ENCODE data around the gene ROPN1.
"Not testable (repeated sequence)": the region's sequence is repeated elsewhere in the genome, so short reads cannot be mapped to it uniquely, and the experiment has no call there.

Gene ROPN1

GRCh38 chr3:123993818-123994217, 1.9 kb upstream of the ROPN1 start:
- FAIRE-seq: no peak
- no peak for TF ChIP-seq TAF1 (IDR thresholded peaks at IDR 0.05; ENCODE audit: low read depth, low read length)
- no peak for TF ChIP-seq POU2F2 (IDR thresholded peaks at IDR 0.05; ENCODE audit: low read depth, low read length)
- TF ChIP-seq PAX5 (IDR thresholded peaks at IDR 0.05; ENCODE audit: insufficient read depth, low read length, severe bottlenecking): no peak
- no peak for TF ChIP-seq SPI1 (IDR thresholded peaks at IDR 0.05; ENCODE audit: low read depth, low read length)
- TF ChIP-seq POLR2A (IDR thresholded peaks at IDR 0.05; ENCODE audit: low read depth, low read length): no peak
- TF ChIP-seq POLR2AphosphoS5 (IDR thresholded peaks at IDR 0.05; ENCODE audit: low read depth, low read length): no peak
- DNase-seq (ENCODE audit: insufficient read length, low spot score): no peak

GRCh38 chr3:123986427-123986826, 5.5 kb downstream of the ROPN1 start:
- FAIRE-seq (no peak), DNase-seq (ENCODE audit: insufficient read length, low spot score) (no peak)
- TF ChIP-seq PAX5 (IDR thresholded peaks at IDR 0.05; ENCODE audit: insufficient read depth, low read length, severe bottlenecking): no peak
- no peak for TF ChIP-seq SPI1 (IDR thresholded peaks at IDR 0.05; ENCODE audit: low read depth, low read length)
- TF ChIP-seq POLR2A (IDR thresholded peaks at IDR 0.05; ENCODE audit: low read depth, low read length): no peak
- TF ChIP-seq POU2F2 (IDR thresholded peaks at IDR 0.05; ENCODE audit: low read depth, low read length): no peak
- TF ChIP-seq TAF1 (IDR thresholded peaks at IDR 0.05; ENCODE audit: low read depth, low read length): no peak
- TF ChIP-seq POLR2AphosphoS5 (IDR thresholded peaks at IDR 0.05; ENCODE audit: low read depth, low read length): no peak

- FAIRE-seq (no peak), DNase-seq (ENCODE audit: insufficient read length, low spot score) (no peak)
- TF ChIP-seq PAX5 (IDR thresholded peaks at IDR 0.05; ENCODE audit: insufficient read depth, low read length, severe bottlenecking): no peak
Observed at GRCh38 chr3:123984957-123985356, 7.0 kb downstream of the ROPN1 start.

GRCh38 chr3:123984350-123984749, 7.6 kb downstream of the ROPN1 start:
- TF ChIP-seq POLR2A (IDR thresholded peaks at IDR 0.05; ENCODE audit: low read depth, low read length) (no peak), POU2F2 (IDR thresholded peaks at IDR 0.05; ENCODE audit: low read depth, low read length) (no peak), SPI1 (IDR thresholded peaks at IDR 0.05; ENCODE audit: low read depth, low read length) (no peak), TAF1 (IDR thresholded peaks at IDR 0.05; ENCODE audit: low read depth, low read length) (no peak), POLR2AphosphoS5 (IDR thresholded peaks at IDR 0.05; ENCODE audit: low read depth, low read length) (no peak), PAX5 (IDR thresholded peaks at IDR 0.05; ENCODE audit: insufficient read depth, low read length, severe bottlenecking) (no peak)
- FAIRE-seq (no peak), DNase-seq (ENCODE audit: insufficient read length, low spot score) (no peak)

GRCh38 chr3:123981317-123981716, 10.6 kb downstream of the ROPN1 start:
- FAIRE-seq; DNase-seq (ENCODE audit: insufficient read length, low spot score): not testable (repeated sequence)

- TF ChIP-seq PAX5 (IDR thresholded peaks at IDR 0.05; ENCODE audit: insufficient read depth, low read length, severe bottlenecking) (no peak), SPI1 (IDR thresholded peaks at IDR 0.05; ENCODE audit: low read depth, low read length) (no peak), TAF1 (IDR thresholded peaks at IDR 0.05; ENCODE audit: low read depth, low read length) (no peak), POLR2A (IDR thresholded peaks at IDR 0.05; ENCODE audit: low read depth, low read length) (no peak), POU2F2 (IDR thresholded peaks at IDR 0.05; ENCODE audit: low read depth, low read length) (no peak), POLR2AphosphoS5 (IDR thresholded peaks at IDR 0.05; ENCODE audit: low read depth, low read length) (no peak)
- DNase-seq (ENCODE audit: insufficient read length, low spot score) (no peak), FAIRE-seq (no peak)
Observed at GRCh38 chr3:123980539-123980938, 11.4 kb downstream of the ROPN1 start.

GRCh38 chr3:123979525-123980501, 12.1 kb downstream of the ROPN1 start:
- peak; percentile 88 for FAIRE-seq

GRCh38 chr3:123976904-123977303, 15.0 kb downstream of the ROPN1 start:
- FAIRE-seq; DNase-seq (ENCODE audit: insufficient read length, low spot score): not testable (repeated sequence)

More at GRCh38 chr3:123979525-123980501, 12.1 kb downstream of the ROPN1 start:
- not testable (repeated sequence) for DNase-seq (ENCODE audit: insufficient read length, low spot score)

- not testable (repeated sequence) for DNase-seq (ENCODE audit: insufficient read length, low spot score); FAIRE-seq
Observed at GRCh38 chr3:123976181-123976898, 15.6 kb downstream of the ROPN1 start.

- not testable (repeated sequence) for DNase-seq (ENCODE audit: insufficient read length, low spot score); FAIRE-seq
Observed at GRCh38 chr3:123975030-123975429, 16.9 kb downstream of the ROPN1 start.

- no peak for TF ChIP-seq POLR2AphosphoS5 (IDR thresholded peaks at IDR 0.05; ENCODE audit: low read depth, low read length)
- TF ChIP-seq SPI1 (IDR thresholded peaks at IDR 0.05; ENCODE audit: low read depth, low read length): no peak
- no peak for TF ChIP-seq TAF1 (IDR thresholded peaks at IDR 0.05; ENCODE audit: low read depth, low read length)
- no peak for TF ChIP-seq PAX5 (IDR thresholded peaks at IDR 0.05; ENCODE audit: insufficient read depth, low read length, severe bottlenecking)
- TF ChIP-seq POLR2A (IDR thresholded peaks at IDR 0.05; ENCODE audit: low read depth, low read length): no peak
- TF ChIP-seq POU2F2 (IDR thresholded peaks at IDR 0.05; ENCODE audit: low read depth, low read length): no peak
- FAIRE-seq (no peak), DNase-seq (ENCODE audit: insufficient read length, low spot score) (no peak)
Observed at GRCh38 chr3:123971406-123971805, 20.5 kb downstream of the ROPN1 start.

GRCh38 chr3:123967260-123967659, 24.7 kb downstream of the ROPN1 start:
- not testable (repeated sequence) for FAIRE-seq; DNase-seq (ENCODE audit: insufficient read length, low spot score)

GRCh38 chr3:123966799-123967198, 25.1 kb downstream of the ROPN1 start:
- FAIRE-seq: peak; percentile 76
- DNase-seq (ENCODE audit: insufficient read length, low spot score): not testable (repeated sequence)

- not testable (repeated sequence) for DNase-seq (ENCODE audit: insufficient read length, low spot score); FAIRE-seq
Observed at GRCh38 chr3:123964793-123965192, 27.1 kb downstream of the ROPN1 start.
